ENCODE data around the gene KCNAB1.

DNA sequence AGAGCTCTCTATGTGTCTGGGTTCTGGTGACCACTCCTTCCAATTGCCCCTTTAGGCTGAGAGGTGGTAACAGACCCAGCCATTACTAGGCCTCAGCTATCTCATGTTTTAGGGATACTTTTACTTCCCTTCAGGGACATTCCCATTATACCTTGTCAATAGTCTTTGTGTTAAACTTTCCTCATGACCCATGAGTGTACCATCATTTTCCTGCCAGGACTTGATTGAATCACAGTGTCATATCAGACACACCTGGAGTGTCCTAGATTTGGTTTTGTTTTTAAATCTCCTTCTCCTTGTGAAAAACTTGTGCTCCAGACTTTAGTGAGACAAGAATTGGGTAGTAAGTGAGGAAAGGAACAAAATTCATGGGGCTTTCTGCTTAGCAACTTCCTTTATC lies 136.6 kb downstream of the KCNAB1 start:
- no peak for TF ChIP-seq ZNF274 (IDR thresholded peaks at IDR 0.05; ENCODE audit: low read depth, low read length)
- TF ChIP-seq SUZ12 (IDR thresholded peaks at IDR 0.05; ENCODE audit: extremely low read depth, insufficient read depth, insufficient read length) = no peak
- no peak for TF ChIP-seq YY1 (IDR thresholded peaks at IDR 0.05; ENCODE audit: insufficient read depth, insufficient read length)

Data from NT2/D1 (cell line).